Fibroblast of lung (primary cell): Measurements from ENCODE around the gene FBL. TPM values are rescaled to one million over a fixed set of nuclear protein-coding genes. Genes with fewer than 3 reads are reported as not detected.
A peak's percentile ranks its signal among the peaks of the same experiment; 100 is the strongest.
"Not testable (repeated sequence)": the region's sequence is repeated elsewhere in the genome, so short reads cannot be mapped to it uniquely, and the experiment has no call there.

ENCODE experiments used
- DNase-seq, 2 donors: peaks; one replicate each; pipeline versions ENCODE4 v3.0.0 to v3.0.0-alpha.2; 2010; ENCODE audit warnings: low read depth in 2 of 2
- H2AFZ ChIP-seq: 2 replicates; pipeline ENCODE4 v1.5.1; 2012; ENCODE audit warnings: low read length, control low read depth, inconsistent platforms
- H3K27ac ChIP-seq: 2 replicates; pipeline ENCODE4 v1.5.1; 2011; ENCODE audit warnings: low read length, control low read depth; ENCODE audit not compliant: insufficient read depth
- H3K27me3 ChIP-seq: 2 replicates; pipeline ENCODE4 v1.5.1; 2011; ENCODE audit warnings: mild to moderate bottlenecking, low read length; ENCODE audit not compliant: control insufficient read depth, insufficient read depth
- H3K36me3 ChIP-seq: 2 replicates; pipeline ENCODE4 v1.5.1; 2011; ENCODE audit warnings: low read length; ENCODE audit not compliant: control insufficient read depth, insufficient read depth
- H3K4me1 ChIP-seq: 2 replicates; pipeline ENCODE4 v1.5.1; 2011; ENCODE audit warnings: low read length; ENCODE audit not compliant: control insufficient read depth, insufficient read depth; ENCODE audit errors: extremely low read depth
- H3K4me2 ChIP-seq: 2 replicates; pipeline ENCODE4 v1.5.1; 2011; ENCODE audit warnings: low read length, control low read depth; ENCODE audit not compliant: insufficient read depth; ENCODE audit errors: extremely low read depth
- H3K4me3 ChIP-seq, 4 experiments: fragments of 200-600 bp in 1 of 4; sonication (generic) in 1 of 4; replicated peaks in 1 of 4; 2 replicates each; pipeline ENCODE4 v1.5.1; 2011 to 2016; ENCODE audit warnings: low read length in 4 of 4, low read depth in 3 of 4, mild to moderate bottlenecking in 3 of 4, control low read depth in 2 of 4, inconsistent platforms in 1 of 4, mixed read lengths in 1 of 4; ENCODE audit not compliant: insufficient read depth in 1 of 4; ENCODE audit errors: control extremely low read depth in 1 of 4
- H3K79me2 ChIP-seq: 2 replicates; pipeline ENCODE4 v1.5.1; 2012; ENCODE audit warnings: mild to moderate bottlenecking, low read length, inconsistent platforms; ENCODE audit not compliant: control insufficient read depth, insufficient read depth
- H3K9ac ChIP-seq: 2 replicates; pipeline ENCODE4 v1.5.1; 2011; ENCODE audit warnings: mild to moderate bottlenecking, low read length, control low read depth; ENCODE audit not compliant: insufficient read depth
- H3K9me3 ChIP-seq: 2 replicates; pipeline ENCODE4 v1.5.1; 2012; ENCODE audit warnings: low read depth, low read length; ENCODE audit not compliant: control insufficient read depth, insufficient read depth
- H4K20me1 ChIP-seq: 2 replicates; pipeline ENCODE4 v1.5.1; 2011; ENCODE audit warnings: low read length; ENCODE audit not compliant: control insufficient read depth, insufficient read depth; ENCODE audit errors: extremely low read depth
- CTCF ChIP-seq, 2 donors: IDR thresholded peaks in 1 of 2; conservative IDR thresholded peaks in 1 of 2; 1 replicate in 1 of 2; 2 replicates in 1 of 2; pipeline ENCODE4 v1.5.1; 2011 to 2012; ENCODE audit warnings: low read length in 2 of 2, control low read depth in 1 of 2, inconsistent platforms in 1 of 2, low read depth in 1 of 2, mild to moderate bottlenecking in 1 of 2
- polyA plus RNA-seq, 2 donors: library from polyadenylated mRNA; depleted of rRNA in 1 of 2; stranded (reverse) in 1 of 2; unstranded in 1 of 2; fragments of >200 nt; gene quantifications; 2 replicates each; pipeline ENCODE4 v1.2.1, GENCODE V29; 2011 to 2012; ENCODE audit warnings: missing spikeins in 1 of 2
- total RNA-seq: library from RNA; depleted of rRNA; stranded (reverse); fragments of >200 nt; gene quantifications from 2 replicates; pipeline ENCODE4 v1.2.1, GENCODE V29; 2014

FBL gene
- total and polyA plus RNA-seq, 2 donors (not counting 1 experiment from before 2014, with no cell fraction given), result 127 to 177 TPM

DNA sequence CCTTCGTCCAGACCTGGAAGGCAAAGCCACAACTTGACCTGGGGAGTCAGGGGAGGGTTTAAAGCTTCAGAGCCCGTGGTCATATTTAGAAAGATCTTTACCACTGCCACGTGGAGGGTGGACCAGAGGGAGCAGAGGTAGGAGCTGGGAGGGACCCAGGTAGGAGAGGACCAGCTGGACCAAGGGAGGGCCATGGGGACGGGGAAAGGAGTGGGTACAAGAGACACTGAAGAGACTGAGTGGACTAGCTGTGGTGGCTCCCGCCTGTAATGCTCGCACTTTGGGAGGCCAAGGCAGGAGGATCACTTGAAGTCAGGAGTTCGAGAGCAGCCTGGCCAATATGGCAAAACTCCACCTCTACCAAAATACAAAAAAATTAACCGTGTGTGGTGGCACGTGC is 38.5 kb upstream of the FBL start:
- H3K27me3 ChIP-seq, H3K4me1 ChIP-seq, H3K9ac ChIP-seq, H3K4me2 ChIP-seq, H3K4me3 ChIP-seq, H3K27ac ChIP-seq, H3K79me2 ChIP-seq, H2AFZ ChIP-seq, H4K20me1 ChIP-seq, H3K36me3 ChIP-seq, DNase-seq, H3K9me3 ChIP-seq: not testable (repeated sequence)

DNA sequence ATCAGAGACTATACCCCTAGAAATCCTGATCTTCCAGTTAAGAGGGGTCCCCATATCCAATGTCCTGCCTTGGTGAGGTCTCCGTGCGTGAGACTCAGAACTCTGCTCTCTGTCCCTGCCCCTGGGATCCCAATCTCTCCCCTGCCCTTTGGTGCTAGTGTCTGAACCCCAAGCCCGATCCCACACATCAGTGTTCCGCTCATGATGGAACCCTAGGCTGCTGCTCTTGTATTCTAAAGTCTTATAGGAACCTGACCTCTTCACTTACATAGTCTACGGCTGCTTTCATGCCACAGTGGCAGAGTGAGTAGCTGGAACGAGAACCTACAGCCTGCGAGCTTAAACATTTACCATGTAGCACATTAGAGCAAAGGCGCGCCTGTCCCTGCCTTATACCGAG is 36.5 kb upstream of the FBL start:
- H3K27me3 ChIP-seq, H3K9ac ChIP-seq, H3K79me2 ChIP-seq, H3K4me1 ChIP-seq, H3K4me3 ChIP-seq, H3K9me3 ChIP-seq, H3K36me3 ChIP-seq, H2AFZ ChIP-seq, H3K4me2 ChIP-seq, H3K27ac ChIP-seq, H4K20me1 ChIP-seq, DNase-seq: not testable (repeated sequence)

GRCh38 chr19:39881495-39882110 is 35.4 kb upstream of the FBL start:
- H3K4me2 ChIP-seq, H3K4me1 ChIP-seq, H3K36me3 ChIP-seq, H3K9ac ChIP-seq, H3K9me3 ChIP-seq, H3K79me2 ChIP-seq, H3K4me3 ChIP-seq, H3K27ac ChIP-seq, H4K20me1 ChIP-seq, H3K27me3 ChIP-seq, H2AFZ ChIP-seq: not testable (repeated sequence)
- peak in 1 of 2 donors; percentile 41 for TF ChIP-seq CTCF (conservative IDR thresholded peaks at IDR 0.05 in 1 of 2, IDR thresholded peaks at IDR 0.05 in 1 of 2; ENCODE audit: low read depth in 1 of 2, low read length in 2 of 2)
- peak in 1 of 2 donors; percentile 16 for DNase-seq

DNA sequence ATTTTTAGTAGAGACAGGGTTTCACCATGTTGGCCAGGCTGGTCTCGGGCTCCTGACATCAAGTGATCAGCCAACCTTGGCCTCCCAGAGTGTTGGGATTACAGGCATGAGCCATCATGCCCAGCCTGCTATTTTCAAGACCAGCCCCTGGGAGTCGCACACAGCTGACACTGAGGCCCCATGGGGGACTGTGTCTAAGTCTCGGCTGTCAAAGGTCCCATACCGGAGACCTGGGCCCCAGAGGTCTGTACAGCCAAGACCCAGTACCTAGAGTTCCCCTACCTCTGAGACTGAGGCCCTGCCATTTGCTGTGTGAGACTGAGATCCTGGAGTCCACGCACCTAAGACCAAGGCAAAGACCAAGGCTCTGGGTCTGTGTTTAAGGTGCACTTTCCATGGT is 34.1 kb upstream of the FBL start:
- not testable (repeated sequence) for H3K4me2 ChIP-seq, H3K4me1 ChIP-seq, H3K36me3 ChIP-seq, H3K27ac ChIP-seq, H3K4me3 ChIP-seq, H3K79me2 ChIP-seq, H2AFZ ChIP-seq, H3K9ac ChIP-seq, H4K20me1 ChIP-seq, H3K27me3 ChIP-seq, DNase-seq, H3K9me3 ChIP-seq

- not testable (repeated sequence) for DNase-seq, H4K20me1 ChIP-seq, H3K79me2 ChIP-seq, H3K4me3 ChIP-seq, H3K27ac ChIP-seq, H3K4me2 ChIP-seq, H3K9me3 ChIP-seq, H2AFZ ChIP-seq, H3K9ac ChIP-seq, H3K36me3 ChIP-seq, H3K27me3 ChIP-seq, H3K4me1 ChIP-seq
Measured at GRCh38 chr19:39879796-39880195, 33.6 kb upstream of the FBL start.

DNA sequence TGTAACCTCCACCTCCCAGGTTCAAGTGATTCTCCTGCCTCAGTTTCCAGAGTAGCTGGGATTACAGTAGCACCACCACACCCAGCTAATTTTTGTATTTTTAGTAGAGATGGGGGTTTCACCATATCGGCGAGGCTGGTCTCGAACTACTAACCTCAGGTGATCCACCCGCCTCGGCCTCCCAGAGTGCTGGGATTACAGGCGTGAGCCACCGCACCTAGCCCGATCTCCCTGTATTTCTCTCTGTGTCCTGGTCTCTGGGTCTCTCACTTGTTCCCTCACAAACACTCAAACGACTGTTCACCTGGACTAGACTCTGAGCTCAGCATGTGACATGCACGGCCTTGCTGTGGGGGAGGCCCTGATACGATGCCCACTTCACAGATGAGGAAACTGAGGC is 32.7 kb upstream of the FBL start:
- not testable (repeated sequence) for H3K4me1 ChIP-seq, DNase-seq, H3K4me2 ChIP-seq, H3K27me3 ChIP-seq, H3K4me3 ChIP-seq, H4K20me1 ChIP-seq, H2AFZ ChIP-seq, H3K9ac ChIP-seq, H3K27ac ChIP-seq, H3K9me3 ChIP-seq, H3K36me3 ChIP-seq, H3K79me2 ChIP-seq
